GDM1 (cell line): ENCODE results near the gene CIAO2B.
A peak's percentile ranks its signal among the peaks of the same experiment; 100 is the strongest.
"Not testable (repeated sequence)": the region's sequence is repeated elsewhere in the genome, so short reads cannot be mapped to it uniquely, and the experiment has no call there.

Experiments used
- DNase-seq: peaks from one replicate; lab custom pipeline; 2025; lab: John Stamatoyannopoulos, UW

The CIAO2B gene

DNA sequence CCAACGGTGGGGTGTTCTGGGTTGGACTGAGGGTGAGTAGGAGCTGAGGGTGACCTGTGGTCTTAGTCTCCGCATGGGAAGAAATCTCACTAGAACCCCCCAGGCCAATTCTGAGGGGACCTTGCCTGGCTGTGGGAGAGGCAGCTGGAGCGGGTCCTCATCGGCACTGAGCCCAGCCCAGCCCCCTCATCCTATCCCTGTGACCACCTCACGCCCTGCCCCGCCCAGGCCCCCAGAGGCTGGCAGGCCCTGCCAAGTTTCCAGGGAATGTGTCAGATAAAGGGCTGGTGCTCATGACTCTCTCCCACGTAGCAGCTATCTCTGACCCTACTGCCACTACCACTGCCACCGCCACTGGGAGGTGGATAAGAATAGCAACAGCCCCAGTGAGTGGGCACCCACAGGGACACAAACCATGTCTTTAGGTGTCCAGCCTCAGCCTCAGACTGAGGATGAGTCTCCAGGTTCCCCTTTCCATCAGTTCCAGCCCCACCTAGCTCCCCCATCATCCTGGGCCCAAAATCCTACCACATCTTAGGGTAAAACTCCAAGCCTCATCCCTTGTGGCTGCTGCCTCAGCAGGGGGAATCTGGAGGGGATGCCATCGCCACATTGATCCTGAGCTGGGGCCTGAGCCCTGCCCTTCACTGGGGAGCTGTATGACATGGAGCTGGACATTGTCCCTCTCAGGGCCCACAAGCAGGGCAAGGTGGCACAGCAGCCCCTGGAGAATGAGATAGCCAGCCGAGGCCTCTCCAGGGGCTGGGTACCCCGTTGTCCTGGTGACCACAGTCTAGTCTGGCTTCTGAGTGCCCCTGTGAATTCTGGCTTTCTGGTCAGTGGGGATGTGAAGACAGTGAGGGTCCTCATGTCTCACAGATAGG lies 30.4 kb downstream of the CIAO2B start:
- no peak for DNase-seq

DNA sequence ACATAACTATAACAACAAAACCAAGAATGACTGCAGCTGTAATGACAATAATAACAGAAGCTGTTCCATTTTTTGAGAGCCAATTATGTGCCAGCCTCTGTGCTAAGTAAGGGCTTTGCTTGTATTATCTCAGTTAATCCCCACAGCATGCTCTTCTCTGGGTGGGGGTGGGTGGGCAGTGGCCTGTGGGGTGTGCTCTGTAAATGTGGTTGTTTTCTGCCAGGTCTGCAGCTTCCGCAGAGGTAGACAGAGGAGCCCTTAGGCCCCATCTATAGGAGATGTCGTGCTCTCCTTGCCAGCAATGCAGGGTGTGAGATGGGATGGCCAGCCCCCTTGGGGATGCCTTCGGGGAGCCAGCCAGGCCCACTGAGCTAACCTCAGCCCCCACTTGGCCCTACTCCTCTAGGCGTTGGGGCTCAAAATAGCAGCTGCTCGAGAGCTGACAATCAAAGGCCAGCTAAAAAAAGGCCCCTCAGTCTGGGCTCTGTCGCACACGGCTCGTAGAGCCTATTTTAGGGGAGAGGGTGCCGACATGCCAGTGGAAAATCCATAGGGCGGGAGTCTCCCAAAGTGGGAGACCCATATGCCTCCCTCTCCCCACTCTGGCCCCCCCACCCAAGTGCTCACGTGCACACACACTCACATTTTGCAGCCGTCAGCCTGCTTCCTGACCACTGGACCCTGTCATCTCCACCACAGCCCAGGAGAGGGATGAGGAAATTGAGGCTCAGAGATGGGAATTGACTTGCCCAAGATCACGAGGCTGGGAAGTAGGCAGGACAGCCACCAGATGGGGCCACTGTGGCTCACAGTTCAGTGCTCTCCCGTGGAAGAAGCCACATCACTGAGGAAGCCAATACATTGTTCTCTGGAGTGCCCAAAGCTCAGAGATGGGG lies 31.3 kb downstream of the CIAO2B start:
- no peak for DNase-seq

DNA sequence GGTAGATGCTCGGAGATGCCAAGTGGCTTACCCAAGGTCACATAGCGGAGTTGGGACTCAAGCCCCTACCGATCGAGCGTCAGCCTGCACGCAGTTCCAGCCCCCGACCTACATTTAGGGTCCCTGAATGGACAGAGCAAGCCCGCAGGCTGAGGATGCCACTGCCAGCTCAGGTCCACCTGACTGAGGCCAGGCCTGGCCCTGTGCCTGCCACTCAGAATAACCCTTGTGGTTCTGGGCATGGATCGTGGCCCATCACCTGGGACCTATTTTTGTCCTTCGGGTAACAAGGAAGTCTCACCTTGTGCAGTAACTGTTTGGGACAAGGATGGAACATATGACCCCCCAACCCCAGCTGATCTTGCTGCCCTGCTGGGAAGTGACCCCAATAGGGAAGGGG lies 32.6 kb downstream of the CIAO2B start:
- DNase-seq, result no peak

- no peak for DNase-seq
Observed at GRCh38 chr16:66900721-66901441, 33.3 kb downstream of the CIAO2B start.

DNA sequence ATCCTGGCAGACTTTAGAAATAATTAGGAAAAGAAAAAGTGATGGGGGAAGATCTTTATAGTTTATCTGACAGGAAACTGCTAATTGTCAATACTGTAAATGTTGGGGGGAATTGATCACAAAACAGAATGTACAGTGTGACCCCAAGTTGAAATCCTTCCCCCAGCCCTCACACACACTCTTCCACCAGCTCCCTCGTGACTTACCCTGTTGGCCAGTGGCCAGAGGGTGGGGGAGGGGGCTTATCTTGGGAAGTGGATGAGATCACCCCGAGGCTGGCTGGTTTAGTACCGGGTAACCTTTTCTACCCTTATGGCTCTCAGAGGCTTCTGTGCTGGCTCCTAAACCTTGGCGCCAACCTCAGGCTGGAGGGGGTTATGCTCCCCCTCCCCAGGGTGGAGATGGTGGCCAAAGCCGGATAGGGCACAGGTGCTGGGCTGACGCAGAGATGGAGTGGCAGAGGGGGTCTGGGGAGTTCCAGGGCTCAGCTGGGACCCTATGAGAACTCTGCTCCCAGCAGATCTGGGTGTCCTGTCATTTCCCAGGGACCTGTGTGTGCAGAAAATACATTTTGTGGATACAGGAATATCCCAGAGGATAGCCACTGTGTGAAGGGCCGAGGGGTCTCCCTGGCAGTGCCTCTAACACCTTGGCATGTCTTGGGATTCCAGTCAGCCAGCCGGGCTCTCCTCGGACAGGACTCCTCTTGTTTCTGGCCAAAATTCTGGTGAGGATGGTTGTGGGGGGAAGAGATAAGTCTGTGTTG lies 34.1 kb downstream of the CIAO2B start:
- no peak for DNase-seq

DNA sequence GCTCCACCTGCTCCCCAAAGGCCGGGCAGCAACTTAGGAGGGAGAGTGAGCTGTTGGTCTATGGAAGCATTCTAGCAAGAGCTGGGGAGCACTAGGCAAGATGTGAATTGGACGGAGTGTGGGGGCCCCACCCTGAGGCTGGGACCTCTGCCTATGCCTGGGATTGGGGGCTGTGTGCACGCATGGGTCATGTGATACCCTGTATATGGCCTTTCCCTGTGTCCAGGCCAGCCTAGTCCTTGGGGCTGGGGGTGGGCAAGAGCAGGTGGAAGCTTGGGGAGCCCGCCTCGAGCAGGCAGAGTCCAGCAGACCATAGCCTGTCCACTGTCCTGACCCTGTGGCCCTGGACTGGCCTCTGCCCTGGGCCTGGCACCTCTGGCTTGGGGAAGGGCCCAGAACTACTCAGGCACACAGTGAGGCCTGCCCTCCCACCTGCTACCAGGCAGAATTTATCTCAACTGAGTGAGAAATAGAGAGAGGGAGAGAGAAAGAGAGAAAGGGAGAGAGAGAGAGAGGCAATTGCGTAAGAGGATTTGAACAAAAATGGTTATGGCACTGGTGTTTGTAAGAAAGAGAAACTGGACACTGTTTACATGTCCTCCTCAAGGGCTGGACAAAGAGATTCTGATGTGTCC lies 34.8 kb downstream of the CIAO2B start:
- no peak for DNase-seq

DNA sequence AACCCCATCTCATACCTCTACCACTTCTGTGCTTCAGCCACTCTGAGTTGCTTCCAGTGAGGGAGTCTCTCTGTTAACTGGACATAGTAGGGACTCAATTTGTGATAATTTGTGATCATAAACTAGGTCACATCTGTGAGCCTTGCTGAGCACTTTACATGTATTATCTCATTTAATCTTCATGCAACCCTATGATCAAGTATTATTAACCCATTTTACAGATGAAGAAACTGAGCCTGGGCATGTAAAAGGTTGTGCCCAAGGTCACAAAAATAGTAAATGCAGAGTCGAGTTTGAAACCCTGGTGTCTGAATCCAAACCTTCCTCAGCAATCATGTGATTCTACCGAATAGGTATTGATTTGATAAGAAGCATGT lies 35.3 kb downstream of the CIAO2B start:
- no peak for DNase-seq

- no peak for DNase-seq
Observed at GRCh38 chr16:66898207-66898606, 36.0 kb downstream of the CIAO2B start.

DNA sequence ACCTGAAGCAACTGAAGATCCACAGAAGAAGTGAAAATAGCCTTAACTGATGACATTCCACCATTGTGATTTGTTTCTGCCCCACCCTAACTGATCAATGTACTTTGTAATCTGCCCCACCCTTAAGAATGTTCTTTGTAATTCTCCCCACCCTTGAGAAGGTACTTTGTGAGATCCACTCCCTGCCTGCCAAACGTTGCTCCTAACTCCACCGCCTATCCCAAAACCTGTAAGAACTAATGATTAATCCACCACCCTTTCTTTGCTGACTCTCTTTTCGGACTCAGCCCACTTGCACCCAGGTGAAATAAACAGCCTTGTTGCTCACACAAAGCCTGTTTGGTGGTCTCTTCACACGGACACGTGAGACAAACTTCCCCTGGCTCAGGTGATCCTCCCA lies 37.5 kb downstream of the CIAO2B start:
- DNase-seq, result not testable (repeated sequence)

GRCh38 chr16:66895999-66896398 lies 38.2 kb downstream of the CIAO2B start:
- no peak for DNase-seq

DNA sequence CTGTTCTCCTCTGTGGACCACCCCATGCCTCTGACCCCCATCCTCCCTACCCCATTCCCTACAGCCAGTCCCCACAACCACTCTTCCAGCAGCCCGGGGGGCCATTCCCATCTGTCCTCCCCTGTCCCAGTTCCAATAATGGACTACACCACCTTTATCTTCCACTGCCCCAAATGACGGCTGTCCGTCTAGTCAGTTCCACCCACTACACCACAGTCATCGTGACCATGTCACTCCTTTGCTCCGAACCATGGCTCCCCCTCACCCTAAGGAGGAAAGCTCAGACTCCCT lies 38.6 kb downstream of the CIAO2B start:
- DNase-seq, result no peak

- DNase-seq, result peak; percentile 34
Observed at GRCh38 chr16:66894948-66895688, 39.1 kb downstream of the CIAO2B start.

DNA sequence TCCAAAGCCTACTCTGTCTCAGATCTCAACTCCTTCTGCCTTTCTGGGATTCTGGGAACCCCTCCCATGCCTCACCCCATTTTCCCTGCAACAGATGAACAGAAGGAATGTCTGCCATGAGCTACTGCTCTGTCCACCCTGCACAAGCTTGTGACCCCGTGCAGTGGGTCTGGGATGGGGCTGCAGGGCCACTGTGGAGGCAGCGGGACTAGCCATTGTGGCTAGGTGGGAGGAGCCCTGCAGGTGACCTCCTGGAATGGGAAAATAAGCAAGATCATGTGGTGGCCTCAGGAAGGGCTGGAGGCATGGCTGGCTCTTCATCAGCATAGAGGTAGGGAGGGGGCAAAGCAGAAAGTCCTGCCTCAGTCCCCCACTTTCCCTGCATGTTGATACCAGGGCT lies 40.1 kb downstream of the CIAO2B start:
- no peak for DNase-seq

DNA sequence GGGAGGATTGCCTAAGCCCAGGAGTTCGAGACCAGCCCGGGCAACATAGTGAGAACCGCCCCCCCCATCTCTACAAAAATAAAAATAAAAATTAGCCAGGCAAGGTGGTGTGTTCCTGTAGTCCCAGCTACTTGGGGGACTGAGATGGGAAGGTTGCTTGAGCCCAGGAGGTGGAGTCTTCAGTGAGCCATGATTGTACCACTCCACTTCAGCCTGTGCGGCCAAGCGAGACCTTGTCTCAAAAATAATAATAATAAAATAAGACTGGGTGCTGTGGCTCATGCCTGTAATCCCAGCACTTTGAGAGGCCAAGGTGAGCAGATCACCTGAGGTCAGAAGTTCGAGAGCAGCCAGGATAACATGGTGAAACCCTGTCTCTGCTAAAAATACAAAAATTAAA lies 42.4 kb downstream of the CIAO2B start:
- no peak for DNase-seq

DNA sequence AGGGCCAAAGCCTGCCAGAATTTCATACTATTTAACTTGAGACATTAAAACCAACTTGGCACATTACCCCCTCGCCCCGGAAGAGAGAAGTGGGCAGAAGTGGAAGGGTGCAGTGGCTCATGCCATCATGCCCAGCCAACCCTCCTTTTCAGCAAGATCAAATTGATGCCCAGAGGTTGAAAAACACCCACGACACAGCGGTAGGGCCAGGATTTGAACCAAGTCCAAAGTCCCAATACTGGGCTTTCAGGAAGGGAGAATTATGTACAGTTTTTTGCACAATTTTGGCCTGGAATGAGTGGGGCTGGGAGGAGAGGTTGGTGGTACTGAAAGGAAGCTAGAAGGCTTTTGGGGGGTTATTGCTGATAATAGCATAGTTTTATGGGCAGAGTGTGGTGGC lies 42.8 kb downstream of the CIAO2B start:
- DNase-seq, result no peak

DNA sequence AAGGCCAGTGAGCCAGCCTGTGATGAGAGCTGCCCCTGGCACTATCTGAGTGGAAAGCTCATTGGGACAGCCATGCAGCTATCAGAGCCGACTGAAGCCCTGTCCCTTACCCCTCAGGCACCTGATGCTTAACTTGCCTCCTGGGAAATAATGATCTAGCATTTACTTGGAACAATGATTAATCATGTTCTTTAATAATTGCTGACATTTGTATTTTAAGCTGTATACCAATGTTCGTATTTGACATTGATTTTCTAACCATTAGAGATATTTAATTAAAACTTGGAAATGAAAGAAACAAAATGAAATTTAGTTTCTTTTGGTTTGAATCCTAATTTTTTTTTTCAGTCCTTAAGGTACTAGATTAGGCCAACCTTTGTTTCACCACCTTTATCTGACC lies 43.4 kb downstream of the CIAO2B start:
- no peak for DNase-seq

DNA sequence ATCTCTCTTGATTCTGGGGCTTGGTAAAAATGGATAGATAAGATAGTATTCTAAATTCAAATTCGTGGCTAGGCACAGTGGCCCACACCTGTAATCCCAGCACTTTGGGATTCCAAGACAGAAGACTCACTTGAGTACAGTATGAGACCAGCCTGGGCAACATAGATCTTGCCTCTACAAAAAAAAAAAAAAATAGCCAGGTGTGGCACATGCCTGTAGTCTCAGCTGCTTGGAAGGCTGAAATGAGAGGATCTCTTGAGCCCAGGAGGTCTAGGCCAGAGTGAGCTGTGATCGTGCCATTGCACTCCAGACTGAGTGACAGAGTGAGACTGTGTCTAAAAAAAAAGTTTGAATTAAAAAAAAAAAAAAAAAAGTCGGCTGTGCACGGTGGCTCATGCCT lies 44.6 kb downstream of the CIAO2B start:
- no peak for DNase-seq

DNA sequence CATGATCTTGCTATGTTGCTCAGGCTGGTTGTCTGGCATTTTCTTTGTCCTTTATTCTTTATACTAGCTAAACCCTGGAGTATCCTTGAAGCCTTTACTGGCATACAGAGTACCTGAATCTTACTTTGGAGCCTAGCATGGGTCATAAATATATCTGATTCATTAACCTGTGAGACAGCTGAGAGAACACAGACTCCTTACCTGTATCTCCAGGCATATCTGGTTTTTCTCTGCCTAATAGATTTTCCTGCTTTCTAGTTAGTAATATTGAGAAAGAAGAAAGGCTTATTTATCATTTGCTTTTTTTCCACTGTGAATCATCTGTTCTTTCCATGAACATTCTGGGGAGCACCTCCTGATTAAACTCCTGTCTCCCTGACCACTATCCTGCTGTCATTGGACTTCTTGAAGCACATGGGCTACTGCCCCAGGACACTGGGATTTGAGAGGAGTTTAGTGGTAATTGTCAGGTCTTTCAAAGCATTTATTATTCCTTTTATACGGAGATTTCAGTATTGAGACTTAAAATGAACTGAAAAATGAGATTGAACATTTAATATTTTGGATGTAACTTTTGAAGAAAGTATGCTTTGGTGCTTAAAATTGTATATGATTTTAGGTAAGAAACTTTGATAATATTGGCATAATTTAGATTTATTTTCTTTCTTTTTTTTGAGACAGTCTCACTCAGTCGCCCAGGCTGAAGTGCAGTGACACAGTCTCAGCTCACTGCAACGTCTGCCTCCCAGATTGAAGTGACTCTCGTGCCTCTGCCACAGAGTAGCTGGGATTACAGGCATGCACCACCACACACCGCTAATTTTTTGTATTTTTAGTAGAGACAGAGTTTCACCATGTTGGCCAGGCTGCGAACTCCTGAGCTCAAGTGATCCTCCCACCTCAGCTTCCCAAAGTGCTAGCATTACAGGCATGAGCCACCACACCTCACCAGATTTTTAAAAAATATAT lies 45.3 kb downstream of the CIAO2B start:
- DNase-seq, result no peak

DNA sequence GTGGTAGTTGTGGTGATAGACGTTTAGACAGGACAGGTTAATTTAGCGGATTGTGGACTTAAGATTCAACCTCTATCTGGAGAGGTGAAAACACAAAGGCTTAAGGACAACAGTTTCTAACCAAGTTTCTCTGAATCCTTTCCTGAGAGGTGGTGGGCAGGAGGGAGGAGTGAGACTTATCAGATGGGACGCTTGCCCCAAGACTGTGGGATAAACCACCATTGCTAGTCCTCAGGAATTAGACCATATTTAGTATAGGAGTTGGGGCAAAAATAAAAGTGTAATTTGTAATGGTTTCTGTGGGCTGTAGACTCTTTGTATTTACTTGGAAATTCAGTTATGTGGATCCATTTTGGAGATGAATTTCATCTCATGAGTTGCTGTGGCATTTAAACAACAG lies 47.3 kb downstream of the CIAO2B start:
- DNase-seq, result no peak

DNA sequence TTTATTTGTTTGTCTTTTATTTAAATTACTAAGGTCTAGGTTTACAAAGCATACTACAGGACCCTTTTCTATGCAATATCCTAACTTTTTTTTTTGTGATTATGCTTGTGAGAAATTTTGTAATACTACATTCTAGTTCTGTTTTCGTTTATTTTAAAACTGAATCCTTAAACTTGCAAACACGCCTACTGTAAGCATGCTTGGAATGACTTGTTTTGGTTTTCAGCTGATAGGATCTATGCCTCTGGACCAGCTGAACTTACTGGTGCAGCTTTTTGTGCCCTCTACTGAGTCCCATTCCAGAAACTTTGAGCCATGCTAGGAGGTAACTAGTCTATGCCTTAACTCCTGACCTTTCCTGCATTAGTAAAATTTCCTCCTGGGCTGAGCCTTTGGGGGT lies 47.9 kb downstream of the CIAO2B start:
- no peak for DNase-seq
